CD14-positive monocyte (primary cell): ENCODE data around the gene STK38L. TPM values are rescaled to one million over a fixed set of nuclear protein-coding genes. Genes with fewer than 3 reads are reported as not detected.

Experiments used
- DNase-seq, 3 donors: peaks; one replicate each; pipeline ENCODE4 v3.0.0-alpha.2; 2011 to 2022
- H2AFZ ChIP-seq: 2 replicates; pipeline ENCODE4 v1.6.0; 2012; ENCODE audit warnings: mild to moderate bottlenecking, low read depth, low read length, inconsistent platforms; ENCODE audit not compliant: insufficient read depth, poor library complexity, severe bottlenecking
- H3K27ac ChIP-seq, 2 donors: 1 replicate in 1 of 2; 2 replicates in 1 of 2; pipeline ENCODE4 v1.5.1; 2012 to 2013; ENCODE audit warnings: low read length in 2 of 2, control low read depth in 1 of 2, inconsistent platforms in 1 of 2, low read depth in 1 of 2, mild to moderate bottlenecking in 1 of 2
- H3K27me3 ChIP-seq, 2 donors: one replicate each; pipeline versions ENCODE4 v1.6.0 to v1.6.1; 2011 to 2013; ENCODE audit warnings: low read length in 2 of 2; ENCODE audit not compliant: control insufficient read depth in 2 of 2, insufficient read depth in 2 of 2
- H3K36me3 ChIP-seq, 2 donors: replicated peaks in 1 of 2; 1 replicate in 1 of 2; 2 replicates in 1 of 2; pipeline versions ENCODE4 v1.5.1 to v1.6.1; 2012 to 2013; ENCODE audit warnings: low read length in 2 of 2, control low read depth in 1 of 2, inconsistent platforms in 1 of 2, mild to moderate bottlenecking in 1 of 2; ENCODE audit not compliant: insufficient read depth in 2 of 2, control insufficient read depth in 1 of 2
- H3K4me1 ChIP-seq, 2 donors: 1 replicate in 1 of 2; 2 replicates in 1 of 2; pipeline versions ENCODE4 v1.5.1 to v1.6.1; 2012 to 2013; ENCODE audit warnings: low read length in 2 of 2, control low read depth in 1 of 2, inconsistent platforms in 1 of 2, mild to moderate bottlenecking in 1 of 2, moderate library complexity in 1 of 2; ENCODE audit not compliant: insufficient read depth in 2 of 2, control insufficient read depth in 1 of 2
- H3K4me2 ChIP-seq: replicated peaks from 2 replicates; pipeline ENCODE3; 2012; ENCODE audit warnings: low read length, moderate library complexity, mild to moderate bottlenecking; ENCODE audit not compliant: poor library complexity, severe bottlenecking; ENCODE audit errors: extremely low read depth
- H3K4me3 ChIP-seq, 3 experiments: fragments of 200-600 bp in 1 of 3; sonication (generic) in 1 of 3; replicated peaks in 1 of 3; 1 replicate in 2 of 3; 2 replicates in 1 of 3; pipeline ENCODE4 v1.5.1; 2011 to 2013; ENCODE audit warnings: low read length in 3 of 3, mild to moderate bottlenecking in 3 of 3, control low read depth in 2 of 3, low read depth in 2 of 3, inconsistent platforms in 1 of 3, moderate library complexity in 1 of 3
- H3K79me2 ChIP-seq: 2 replicates; pipeline ENCODE4 v1.6.0; 2012; ENCODE audit warnings: mild to moderate bottlenecking, control low read depth, inconsistent platforms, low read length, moderate library complexity; ENCODE audit not compliant: insufficient read depth
- H3K9ac ChIP-seq: 2 replicates; pipeline ENCODE4 v1.6.0; 2017; ENCODE audit warnings: low read length, mild to moderate bottlenecking; ENCODE audit not compliant: insufficient read depth, poor library complexity, severe bottlenecking
- H3K9me3 ChIP-seq, 2 donors: replicated peaks in 1 of 2; 1 replicate in 1 of 2; 2 replicates in 1 of 2; pipeline versions ENCODE4 v1.5.1 to v1.6.1; 2012 to 2013; ENCODE audit warnings: low read length in 2 of 2, control low read depth in 1 of 2; ENCODE audit not compliant: control insufficient read depth in 1 of 2, insufficient read depth in 1 of 2
- H4K20me1 ChIP-seq: 2 replicates; pipeline ENCODE4 v1.6.0; 2012; ENCODE audit warnings: mild to moderate bottlenecking, low read length, control low read depth, moderate library complexity; ENCODE audit not compliant: insufficient read depth
- H3K27ac Mint-ChIP-seq, 7 donors: one replicate each; pipeline ENCODE4 v1.8.0; 2020; ENCODE audit warnings: mild to moderate bottlenecking in 7 of 7, mixed read lengths in 7 of 7, moderate library complexity in 6 of 7, inconsistent platforms in 2 of 7
- H3K27me3 Mint-ChIP-seq, 3 donors: one replicate each; pipeline ENCODE4 v1.8.0; 2021 to 2022; ENCODE audit warnings: low read depth in 3 of 3, mild to moderate bottlenecking in 3 of 3, mixed read lengths in 3 of 3, moderate library complexity in 3 of 3, inconsistent platforms in 1 of 3
- H3K36me3 Mint-ChIP-seq, 2 donors: one replicate each; pipeline ENCODE4 v1.8.0; 2020; ENCODE audit warnings: mixed read lengths in 2 of 2, inconsistent platforms in 1 of 2, mild to moderate bottlenecking in 1 of 2
- H3K4me1 Mint-ChIP-seq: one replicate; pipeline ENCODE4 v1.8.0; 2020; ENCODE audit warnings: mild to moderate bottlenecking, mixed read lengths
- H3K4me3 Mint-ChIP-seq, 2 donors: one replicate each; pipeline ENCODE4 v1.8.0; 2020; ENCODE audit warnings: mild to moderate bottlenecking in 2 of 2, mixed read lengths in 2 of 2, moderate library complexity in 1 of 2
- H3K9me3 Mint-ChIP-seq, 7 donors: one replicate each; pipeline ENCODE4 v1.8.0; 2020 to 2022; ENCODE audit warnings: mixed read lengths in 7 of 7, mild to moderate bottlenecking in 6 of 7, moderate library complexity in 6 of 7, inconsistent platforms in 2 of 7
- WGBS: methylation state at CpG from one replicate; pipeline ENCODE4 v1.1.5; 2013; ENCODE audit warnings: missing lambda C conversion rate; ENCODE audit not compliant: insufficient coverage; 5-methylcytosine and 5-hydroxymethylcytosine counted together
- intact Hi-C, 2 donors: fragments of 100-400 bp; cut with micrococcal nuclease; formaldehyde crosslinking; loops; one replicate each; pipeline versions ENCODE4 v1.15.0 to v1.15.1; 2023
- polyA plus RNA-seq, 3 donors: library from polyadenylated mRNA; depleted of rRNA in 1 of 3; unstranded in 2 of 3; stranded (reverse) in 1 of 3; fragments of 300-500 nt in 2 of 3; fragments of >200 nt in 1 of 3; fragmentation: Illumina TruSeq in 2 of 3; gene quantifications; 1 replicate in 2 of 3; 2 replicates in 1 of 3; pipeline ENCODE4 v1.2.3, GENCODE V29; 2012 to 2021
- TF ChIP-seq, protein P1 (sequence below): fragments of 200-600 bp; IDR thresholded peaks from one replicate; pipeline ENCODE4 v1.8.0; 2022; ENCODE audit warnings: antibody characterized with exemption, mild to moderate bottlenecking

STK38L gene
- polyA plus RNA-seq, 3 donors = 20.0 to 29.5 (median 20.5) TPM

DNA sequence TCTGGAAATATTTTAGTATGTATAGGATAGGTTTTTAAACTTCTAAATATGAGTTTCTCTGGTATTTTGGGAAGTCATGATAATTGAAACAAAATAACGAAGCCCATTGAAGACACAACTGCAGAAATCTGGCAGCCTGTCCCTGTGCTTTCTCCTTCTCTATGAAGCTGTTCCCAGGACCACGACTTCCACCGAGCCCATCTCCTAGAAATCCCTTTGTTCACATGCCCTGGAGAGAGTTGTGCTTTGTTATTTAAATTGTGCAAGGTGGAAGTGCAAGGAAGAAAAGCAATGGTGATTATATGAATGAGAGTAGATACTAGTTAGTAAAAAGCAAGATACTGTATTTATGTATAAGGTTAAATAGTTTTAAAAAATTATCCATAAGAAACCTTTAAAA lies 32.2 kb downstream of the STK38L start:
- Mint-ChIP-seq H3K4me1 (peaks cover 27% of the 10 kb centered on the region), H3K27me3 (peaks cover 0 to 3% (median 0%) of the 10 kb centered on the region in 3 donors), H3K27ac (no peak overlapping the region), H3K4me3 (no peak overlapping the region), H3K36me3 (peaks cover 12 to 25% of the 10 kb centered on the region in 2 donors), H3K9me3 (no peaks in the 10 kb centered on the region)
- Histone ChIP-seq H3K4me3 (no peak overlapping the region), H3K27me3 (no peaks in the 10 kb centered on the region), H3K36me3 (peaks cover 0 to 24% of the 10 kb centered on the region in 2 donors), H3K79me2 (peaks cover 72% of the 10 kb centered on the region), H3K4me2 (no peak overlapping the region), H3K27ac (no peak overlapping the region), H3K4me1 (peaks cover 10 to 14% of the 10 kb centered on the region in 2 donors), H3K9ac (no peak overlapping the region), H2AFZ (no peak overlapping the region), H4K20me1 (peaks cover 98% of the 10 kb centered on the region), H3K9me3 (no peaks in the 10 kb centered on the region)
- no CpG with 5 or more reads among the region's 3 CpGs for WGBS
- intact Hi-C loops = no loop called here
- TF ChIP-seq, protein P1, sequence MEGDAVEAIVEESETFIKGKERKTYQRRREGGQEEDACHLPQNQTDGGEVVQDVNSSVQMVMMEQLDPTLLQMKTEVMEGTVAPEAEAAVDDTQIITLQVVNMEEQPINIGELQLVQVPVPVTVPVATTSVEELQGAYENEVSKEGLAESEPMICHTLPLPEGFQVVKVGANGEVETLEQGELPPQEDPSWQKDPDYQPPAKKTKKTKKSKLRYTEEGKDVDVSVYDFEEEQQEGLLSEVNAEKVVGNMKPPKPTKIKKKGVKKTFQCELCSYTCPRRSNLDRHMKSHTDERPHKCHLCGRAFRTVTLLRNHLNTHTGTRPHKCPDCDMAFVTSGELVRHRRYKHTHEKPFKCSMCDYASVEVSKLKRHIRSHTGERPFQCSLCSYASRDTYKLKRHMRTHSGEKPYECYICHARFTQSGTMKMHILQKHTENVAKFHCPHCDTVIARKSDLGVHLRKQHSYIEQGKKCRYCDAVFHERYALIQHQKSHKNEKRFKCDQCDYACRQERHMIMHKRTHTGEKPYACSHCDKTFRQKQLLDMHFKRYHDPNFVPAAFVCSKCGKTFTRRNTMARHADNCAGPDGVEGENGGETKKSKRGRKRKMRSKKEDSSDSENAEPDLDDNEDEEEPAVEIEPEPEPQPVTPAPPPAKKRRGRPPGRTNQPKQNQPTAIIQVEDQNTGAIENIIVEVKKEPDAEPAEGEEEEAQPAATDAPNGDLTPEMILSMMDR = no peak
- DNase-seq = no peak

DNA sequence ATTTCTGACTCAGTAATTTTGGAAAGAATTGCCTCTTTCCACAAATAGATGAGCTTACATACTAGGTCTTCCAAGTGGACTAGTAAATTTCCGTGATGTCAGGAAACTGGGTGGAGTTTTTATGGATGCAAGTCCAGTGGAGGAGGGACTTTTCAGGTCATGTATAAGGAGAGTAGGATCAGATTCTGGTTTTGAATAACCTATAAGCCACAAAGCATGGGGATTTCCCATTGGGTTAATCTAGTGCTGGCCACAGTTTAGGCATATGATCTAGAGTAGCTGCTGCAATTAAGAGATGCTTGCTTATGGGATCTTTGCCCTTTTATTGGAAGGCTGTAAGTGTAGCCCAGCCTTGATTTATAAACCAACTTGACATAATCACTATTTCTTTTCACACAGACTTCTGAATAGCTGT lies 33.8 kb downstream of the STK38L start:
- H3K36me3 Mint-ChIP-seq = peaks cover 12 to 26% of the 10 kb centered on the region in 2 donors
- H3K4me3 Mint-ChIP-seq = no peak overlapping the region
- DNase-seq = no peak
- Histone ChIP-seq H3K36me3 (peaks cover 0 to 31% of the 10 kb centered on the region in 2 donors), H3K27me3 (no peaks in the 10 kb centered on the region), H3K4me1 (peaks cover 10 to 14% of the 10 kb centered on the region in 2 donors), H2AFZ (no peak overlapping the region), H3K4me3 (no peak overlapping the region), H3K9ac (no peak overlapping the region), H3K27ac (no peak overlapping the region), H4K20me1 (peaks cover 98% of the 10 kb centered on the region), H3K9me3 (no peaks in the 10 kb centered on the region), H3K4me2 (no peak overlapping the region), H3K79me2 (peaks cover 64% of the 10 kb centered on the region)
- intact Hi-C loops = no loop called here
- H3K4me1 Mint-ChIP-seq = peaks cover 17% of the 10 kb centered on the region
- 100% methylated on average over 1 of the region's 1 CpG for WGBS
- TF ChIP-seq, protein P1 = no peak
- no peak overlapping the region for H3K27ac Mint-ChIP-seq
- H3K27me3 Mint-ChIP-seq = peaks cover 0 to 3% (median 0%) of the 10 kb centered on the region in 3 donors
- H3K9me3 Mint-ChIP-seq = no peaks in the 10 kb centered on the region
